Hepatocyte (in vitro differentiated cells): ENCODE data around the gene NFIA. TPM values are rescaled to one million over a fixed set of nuclear protein-coding genes. Genes with fewer than 3 reads are reported as not detected.

Source experiments
- DNase-seq: peaks from one replicate; pipeline ENCODE4 v3.0.0-alpha.2; 2016; ENCODE audit warnings: low spot score
- H2AFZ ChIP-seq: fragments of 200-600 bp; sonication (generic); 2 replicates; pipeline ENCODE4 v1.6.0; 2016; ENCODE audit warnings: antibody characterized with exemption, mild to moderate bottlenecking
- H3K27ac ChIP-seq: fragments of 200-600 bp; sonication (generic); 2 replicates; pipeline ENCODE4 v1.5.1; 2016; ENCODE audit warnings: mild to moderate bottlenecking
- H3K27me3 ChIP-seq: fragments of 200-600 bp; sonication (generic); 2 replicates; pipeline ENCODE4 v1.6.1; 2016
- H3K36me3 ChIP-seq: fragments of 200-600 bp; sonication (generic); replicated peaks from 2 replicates; pipeline ENCODE4 v1.5.1; 2016; ENCODE audit warnings: low read depth; ENCODE audit not compliant: insufficient read depth
- H3K4me1 ChIP-seq: fragments of 200-600 bp; sonication (generic); 2 replicates; pipeline ENCODE4 v1.5.1; 2016; ENCODE audit warnings: mild to moderate bottlenecking, moderate library complexity; ENCODE audit not compliant: insufficient read depth
- H3K4me2 ChIP-seq: fragments of 200-600 bp; sonication (generic); 2 replicates; pipeline ENCODE4 v1.6.0; 2016
- H3K4me3 ChIP-seq: fragments of 200-600 bp; sonication (generic); 2 replicates; pipeline ENCODE4 v1.5.1; 2016; ENCODE audit warnings: mild to moderate bottlenecking
- H3K79me2 ChIP-seq: fragments of 200-600 bp; sonication (generic); 2 replicates; pipeline ENCODE4 v1.6.0; 2017; ENCODE audit warnings: mild to moderate bottlenecking
- H3K9me2 ChIP-seq: fragments of 200-600 bp; sonication (generic); replicated peaks from 2 replicates; pipeline ENCODE4 v1.6.0; 2017; ENCODE audit warnings: mild to moderate bottlenecking; ENCODE audit not compliant: insufficient read depth
- H3K9me3 ChIP-seq: fragments of 200-600 bp; sonication (generic); 2 replicates; pipeline ENCODE4 v1.5.1; 2016; ENCODE audit warnings: low read depth, mild to moderate bottlenecking
- H4K20me1 ChIP-seq: fragments of 200-600 bp; sonication (generic); 2 replicates; pipeline ENCODE4 v1.6.0; 2016; ENCODE audit warnings: mild to moderate bottlenecking; ENCODE audit not compliant: insufficient read depth, poor library complexity, severe bottlenecking
- EZH2 ChIP-seq: fragments of 200-600 bp; sonication (generic); IDR thresholded peaks from 2 replicates; pipeline ENCODE4 v1.6.1; 2016; ENCODE audit warnings: antibody characterized with exemption, mild to moderate bottlenecking, borderline replicate concordance
- EZH2phosphoT487 ChIP-seq: fragments of 200-600 bp; sonication (generic); IDR thresholded peaks from one replicate; pipeline ENCODE4 v1.6.1; 2018; ENCODE audit warnings: antibody characterized with exemption, mild to moderate bottlenecking, low read depth, moderate library complexity; ENCODE audit not compliant: unreplicated experiment, severe bottlenecking
- WGBS: methylation state at CpG from one replicate; pipeline ENCODE4 v1.1.6; 2016; ENCODE audit warnings: low lambda C conversion rate; ENCODE audit errors: missing lambda C conversion rate; 5-methylcytosine and 5-hydroxymethylcytosine counted together
- polyA plus RNA-seq: library from polyadenylated mRNA; unstranded; fragments of >200 nt; fragmentation: Nextera tagmentation; extraction: Ambion mirVana; gene quantifications from 2 replicates; pipeline ENCODE4 v1.2.1, GENCODE V29; 2016
- total RNA-seq: library from RNA; depleted of rRNA; stranded (reverse); fragments of >200 nt; gene quantifications from 2 replicates; pipeline ENCODE4 v1.2.3, GENCODE V29; 2014
- TF ChIP-seq, protein P1 (sequence below): fragments of 200-600 bp; sonication (generic); IDR thresholded peaks from 2 replicates; pipeline ENCODE4 v1.5.1; 2016; ENCODE audit warnings: antibody characterized with exemption, mild to moderate bottlenecking; ENCODE audit not compliant: poor library complexity

NFIA gene
- total and polyA plus RNA-seq, 2 experiments from 2014 or later = 15.1 to 18.2 TPM

DNA sequence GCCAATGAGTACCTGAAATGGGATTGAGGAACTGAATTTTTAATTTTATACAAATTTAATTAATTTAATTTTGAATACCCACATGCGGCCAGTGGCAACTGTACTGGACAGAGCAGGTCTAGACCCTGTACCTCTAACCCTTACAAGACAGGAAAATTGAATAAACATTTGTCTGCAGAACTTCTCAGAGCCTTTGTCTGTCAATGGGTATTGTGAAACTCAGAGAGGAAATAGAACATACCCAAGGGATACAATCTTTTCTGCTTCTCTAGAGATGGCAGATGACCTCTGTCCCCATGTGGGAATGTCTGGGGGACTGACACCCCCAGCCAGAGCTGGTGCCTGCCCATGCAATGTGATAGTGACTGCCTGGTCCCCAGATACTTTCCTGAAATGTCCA, 421.9 kb downstream of the NFIA start:
- Histone ChIP-seq H3K79me2 (no peaks in the 10 kb centered on the region), H3K36me3 (no peaks in the 10 kb centered on the region), H3K4me3 (no peak overlapping the region), H3K9me3 (no peaks in the 10 kb centered on the region), H3K9me2 (no peaks in the 10 kb centered on the region), H3K4me1 (no peaks in the 10 kb centered on the region), H3K27ac (no peak overlapping the region), H3K27me3 (no peaks in the 10 kb centered on the region), H2AFZ (no peak overlapping the region), H4K20me1 (no peaks in the 10 kb centered on the region), H3K4me2 (no peak overlapping the region)
- DNase-seq = no peak
- 100% methylated on average over 1 of the region's 1 CpG for WGBS
- no peak for TF ChIP-seq EZH2
- TF ChIP-seq, protein P1, sequence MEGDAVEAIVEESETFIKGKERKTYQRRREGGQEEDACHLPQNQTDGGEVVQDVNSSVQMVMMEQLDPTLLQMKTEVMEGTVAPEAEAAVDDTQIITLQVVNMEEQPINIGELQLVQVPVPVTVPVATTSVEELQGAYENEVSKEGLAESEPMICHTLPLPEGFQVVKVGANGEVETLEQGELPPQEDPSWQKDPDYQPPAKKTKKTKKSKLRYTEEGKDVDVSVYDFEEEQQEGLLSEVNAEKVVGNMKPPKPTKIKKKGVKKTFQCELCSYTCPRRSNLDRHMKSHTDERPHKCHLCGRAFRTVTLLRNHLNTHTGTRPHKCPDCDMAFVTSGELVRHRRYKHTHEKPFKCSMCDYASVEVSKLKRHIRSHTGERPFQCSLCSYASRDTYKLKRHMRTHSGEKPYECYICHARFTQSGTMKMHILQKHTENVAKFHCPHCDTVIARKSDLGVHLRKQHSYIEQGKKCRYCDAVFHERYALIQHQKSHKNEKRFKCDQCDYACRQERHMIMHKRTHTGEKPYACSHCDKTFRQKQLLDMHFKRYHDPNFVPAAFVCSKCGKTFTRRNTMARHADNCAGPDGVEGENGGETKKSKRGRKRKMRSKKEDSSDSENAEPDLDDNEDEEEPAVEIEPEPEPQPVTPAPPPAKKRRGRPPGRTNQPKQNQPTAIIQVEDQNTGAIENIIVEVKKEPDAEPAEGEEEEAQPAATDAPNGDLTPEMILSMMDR = no peak
- no peak for TF ChIP-seq EZH2phosphoT487

- H3K4me2 ChIP-seq = no peak overlapping the region
Observed at GRCh38 chr1:61504852-61505390, 422.6 kb downstream of the NFIA start.

DNA sequence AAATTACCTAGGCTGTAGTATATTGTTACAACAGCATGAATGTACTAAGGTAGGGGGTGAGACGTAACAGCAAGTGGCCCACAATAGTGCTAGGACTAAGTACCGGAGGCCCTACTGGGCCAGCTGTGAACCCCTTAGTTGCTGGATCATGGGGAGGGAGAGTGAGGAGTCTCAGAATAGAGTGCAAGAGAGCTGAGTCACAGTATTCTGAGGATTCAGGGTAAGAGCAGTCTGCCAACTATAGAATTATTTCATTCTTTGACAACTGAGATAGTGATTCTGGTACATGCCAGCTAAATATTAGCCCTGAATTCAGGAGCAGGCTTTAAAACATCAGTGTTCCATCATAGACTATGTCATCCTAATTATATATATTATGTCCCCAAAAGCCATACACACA, 423.9 kb downstream of the NFIA start:
- Histone ChIP-seq H3K9me3 (no peaks in the 10 kb centered on the region), H3K9me2 (no peaks in the 10 kb centered on the region), H3K79me2 (no peaks in the 10 kb centered on the region), H3K27ac (no peak overlapping the region), H3K4me1 (no peaks in the 10 kb centered on the region), H2AFZ (no peak overlapping the region), H4K20me1 (no peaks in the 10 kb centered on the region), H3K4me2 (no peak overlapping the region), H3K27me3 (no peaks in the 10 kb centered on the region), H3K36me3 (no peaks in the 10 kb centered on the region), H3K4me3 (no peak overlapping the region)
- no peak for DNase-seq
- WGBS = 84% methylated on average over 2 of the region's 2 CpGs
- no peak for TF ChIP-seq EZH2
- TF ChIP-seq EZH2phosphoT487 = no peak
- TF ChIP-seq, protein P1 = no peak

More at GRCh38 chr1:61504852-61505390, 422.6 kb downstream of the NFIA start:
- no peak for DNase-seq
- H3K4me3 ChIP-seq = no peak overlapping the region
- TF ChIP-seq EZH2phosphoT487 = no peak
- H3K4me1 ChIP-seq = no peaks in the 10 kb centered on the region
- no peak overlapping the region for H2AFZ ChIP-seq
- no peaks in the 10 kb centered on the region for H3K79me2 ChIP-seq
- 81% methylated on average over 4 of the region's 4 CpGs for WGBS
- no peaks in the 10 kb centered on the region for H3K27me3 ChIP-seq
- H4K20me1 ChIP-seq = no peaks in the 10 kb centered on the region
- no peak overlapping the region for H3K27ac ChIP-seq
- no peaks in the 10 kb centered on the region for H3K36me3 ChIP-seq
- H3K9me2 ChIP-seq = no peaks in the 10 kb centered on the region
- no peaks in the 10 kb centered on the region for H3K9me3 ChIP-seq

DNA sequence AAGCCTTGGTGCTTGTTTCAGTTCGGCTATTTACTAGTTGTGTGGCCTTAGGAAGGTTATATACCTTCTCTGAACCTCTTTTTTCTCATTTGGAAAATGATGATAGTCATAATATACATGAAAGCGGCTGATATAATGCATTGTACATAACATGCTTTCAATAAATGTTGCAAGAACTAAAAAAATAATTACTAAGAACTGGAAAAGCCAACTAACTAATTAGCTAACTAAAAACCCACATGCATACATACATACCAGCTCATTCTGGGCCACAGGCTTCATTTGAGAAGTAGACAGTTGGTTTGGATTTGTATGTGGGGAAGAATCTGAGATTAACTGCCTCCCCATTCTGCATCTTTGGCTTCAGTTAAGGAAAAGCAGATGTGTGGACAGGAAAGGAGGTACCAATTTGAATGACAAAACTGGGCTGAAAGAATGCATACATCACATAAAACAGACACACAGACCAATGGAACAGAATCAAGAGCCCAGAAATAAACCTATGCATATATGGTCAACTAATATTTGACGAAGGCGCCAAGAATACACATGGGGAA, 424.7 kb downstream of the NFIA start:
- Histone ChIP-seq H3K27me3 (no peaks in the 10 kb centered on the region), H4K20me1 (no peaks in the 10 kb centered on the region), H3K9me2 (no peaks in the 10 kb centered on the region), H3K9me3 (no peaks in the 10 kb centered on the region), H3K27ac (no peak overlapping the region), H3K4me3 (no peak overlapping the region), H3K4me1 (no peaks in the 10 kb centered on the region), H3K36me3 (no peaks in the 10 kb centered on the region), H3K79me2 (no peaks in the 10 kb centered on the region), H3K4me2 (no peak overlapping the region), H2AFZ (no peak overlapping the region)
- 84% methylated on average over 4 of the region's 4 CpGs for WGBS
- TF ChIP-seq, protein P1 = no peak
- no peak for TF ChIP-seq EZH2
- no peak for TF ChIP-seq EZH2phosphoT487
- no peak for DNase-seq
